COLO668 (cell line): ENCODE measurements around the gene ADAMTS2.
A peak's percentile ranks its signal among the peaks of the same experiment; 100 is the strongest.

Experiments used
- DNase-seq: peaks from one replicate; lab custom pipeline; 2025; ENCODE audit not compliant: unreplicated experiment; lab: John Stamatoyannopoulos, UW

Gene ADAMTS2

GRCh38 chr5:179345433-179346321 is at the start of gene ADAMTS2:
Gene ADAMTS2 (minus strand): TSS chr5:179345461. CDS start chr5:179345328, 133 bp downstream.
- peak; percentile 10 for DNase-seq

- no peak for DNase-seq
These were observed 47.8 kb upstream of the ADAMTS2 start for GRCh38 chr5:179393078-179393477.

DNA sequence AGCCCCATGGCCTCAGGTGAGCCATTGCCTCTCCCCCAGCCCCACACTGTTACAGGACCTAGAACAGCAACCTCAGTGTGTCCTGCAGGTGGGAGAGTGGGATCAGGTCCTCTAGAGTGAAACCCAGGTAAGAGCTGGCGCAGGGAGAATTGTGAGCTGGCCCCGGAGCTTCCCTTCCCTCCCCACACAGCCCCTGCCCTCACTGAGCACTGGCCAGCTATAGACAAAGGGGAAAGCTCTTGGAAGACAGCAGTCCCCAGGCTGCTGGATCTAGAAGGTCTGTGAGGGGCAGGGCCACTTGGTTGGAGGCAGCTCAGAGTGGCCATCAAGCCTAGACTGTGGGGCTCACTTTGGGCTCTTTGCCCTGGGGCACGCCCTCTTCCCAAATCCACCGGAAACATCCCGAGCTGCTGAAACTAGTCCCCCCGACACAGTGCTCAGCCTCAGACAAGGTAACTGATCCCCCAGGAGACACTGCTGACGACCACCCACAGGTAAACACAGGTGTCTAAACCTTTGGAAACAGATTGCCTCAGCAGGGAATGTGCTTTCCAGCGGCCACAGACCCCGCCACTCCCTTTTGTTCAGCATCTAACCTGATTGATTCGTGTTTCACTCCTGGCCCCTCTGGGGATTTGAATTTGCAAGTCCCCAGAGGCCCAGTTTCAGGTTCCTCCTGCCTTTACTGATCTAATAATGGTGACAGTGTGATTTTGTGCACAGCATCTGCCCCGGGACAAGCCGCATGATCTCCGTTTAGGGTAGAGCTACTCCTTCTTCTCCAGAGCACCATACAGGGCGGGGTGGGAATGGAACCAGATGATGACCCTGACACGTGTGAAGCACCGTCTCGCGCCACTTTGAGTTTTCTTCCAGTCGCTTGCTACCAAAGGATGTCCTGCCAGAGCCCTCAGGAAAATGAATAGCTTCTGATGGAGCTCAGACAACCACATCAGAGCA is 42.2 kb upstream of the ADAMTS2 start:
- DNase-seq = no peak

DNA sequence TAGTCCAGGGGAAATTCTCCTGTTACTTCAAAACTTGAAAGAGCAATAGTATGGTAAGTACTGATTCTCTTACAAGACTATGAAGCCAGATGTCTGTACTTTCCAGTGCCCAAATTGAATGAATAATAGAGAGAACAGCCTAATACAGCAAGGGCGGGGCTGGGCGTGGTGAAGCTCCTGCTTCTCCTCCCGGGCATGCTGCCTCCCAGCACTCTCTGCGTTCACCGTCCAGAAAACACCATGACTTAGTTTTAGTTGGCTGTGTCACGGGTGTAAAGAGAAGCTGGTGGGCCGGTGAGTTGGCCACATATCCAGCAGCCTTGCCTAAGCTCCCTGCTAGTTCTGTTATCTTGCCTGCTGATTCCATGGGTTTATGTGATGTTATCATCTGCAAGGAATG is 40.7 kb upstream of the ADAMTS2 start:
- DNase-seq = no peak

DNA sequence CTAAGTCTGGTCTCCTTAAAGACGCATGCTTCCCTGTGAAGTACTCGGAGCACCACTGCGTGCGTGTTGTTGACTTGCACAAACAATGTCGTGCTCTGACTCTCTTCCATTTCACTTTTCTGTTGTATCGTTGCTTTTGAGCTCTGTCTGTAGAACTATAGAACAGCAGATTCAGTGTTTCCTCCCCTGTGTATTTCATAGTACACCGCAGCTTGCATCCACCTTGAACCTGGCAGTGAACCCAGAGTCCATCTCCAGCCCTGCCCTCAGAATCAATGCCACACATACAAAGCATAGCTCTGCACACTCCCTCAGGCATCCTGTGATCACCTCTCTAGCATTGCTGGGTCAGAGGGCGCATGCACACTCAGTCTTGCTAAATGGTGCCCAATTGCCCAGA is 37.2 kb upstream of the ADAMTS2 start:
- DNase-seq = no peak

GRCh38 chr5:179381691-179382090 is 36.4 kb upstream of the ADAMTS2 start:
- DNase-seq = no peak

- no peak for DNase-seq
These were observed 35.2 kb upstream of the ADAMTS2 start for GRCh38 chr5:179380211-179381035.

DNA sequence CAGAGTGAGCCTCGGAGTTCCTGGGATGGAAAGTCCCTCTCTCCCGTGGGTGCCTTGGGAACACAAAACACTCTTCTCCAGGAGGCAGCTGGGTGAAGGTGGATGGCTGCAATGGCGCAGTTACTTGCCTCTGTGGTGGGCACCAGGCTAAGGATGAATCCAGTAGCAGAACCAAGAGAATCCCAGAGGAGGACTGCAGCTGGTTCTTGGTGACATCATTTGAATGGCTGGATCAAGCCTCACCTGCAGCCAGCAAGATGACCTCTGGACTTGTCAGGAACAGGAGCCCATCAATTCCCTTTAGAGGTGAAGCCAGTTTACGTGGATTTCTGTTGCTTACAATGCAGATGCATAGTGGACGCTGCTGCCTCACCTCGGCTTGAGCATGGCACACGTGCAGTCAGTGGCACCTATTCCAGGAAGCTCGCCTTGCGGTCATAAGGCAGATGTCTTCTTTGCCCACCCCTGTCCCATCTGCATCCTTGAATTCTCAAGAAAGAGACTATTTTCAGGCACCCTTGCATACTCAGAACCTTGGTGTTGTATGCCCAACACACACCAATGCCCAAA is 34.1 kb upstream of the ADAMTS2 start:
- DNase-seq = no peak

DNA sequence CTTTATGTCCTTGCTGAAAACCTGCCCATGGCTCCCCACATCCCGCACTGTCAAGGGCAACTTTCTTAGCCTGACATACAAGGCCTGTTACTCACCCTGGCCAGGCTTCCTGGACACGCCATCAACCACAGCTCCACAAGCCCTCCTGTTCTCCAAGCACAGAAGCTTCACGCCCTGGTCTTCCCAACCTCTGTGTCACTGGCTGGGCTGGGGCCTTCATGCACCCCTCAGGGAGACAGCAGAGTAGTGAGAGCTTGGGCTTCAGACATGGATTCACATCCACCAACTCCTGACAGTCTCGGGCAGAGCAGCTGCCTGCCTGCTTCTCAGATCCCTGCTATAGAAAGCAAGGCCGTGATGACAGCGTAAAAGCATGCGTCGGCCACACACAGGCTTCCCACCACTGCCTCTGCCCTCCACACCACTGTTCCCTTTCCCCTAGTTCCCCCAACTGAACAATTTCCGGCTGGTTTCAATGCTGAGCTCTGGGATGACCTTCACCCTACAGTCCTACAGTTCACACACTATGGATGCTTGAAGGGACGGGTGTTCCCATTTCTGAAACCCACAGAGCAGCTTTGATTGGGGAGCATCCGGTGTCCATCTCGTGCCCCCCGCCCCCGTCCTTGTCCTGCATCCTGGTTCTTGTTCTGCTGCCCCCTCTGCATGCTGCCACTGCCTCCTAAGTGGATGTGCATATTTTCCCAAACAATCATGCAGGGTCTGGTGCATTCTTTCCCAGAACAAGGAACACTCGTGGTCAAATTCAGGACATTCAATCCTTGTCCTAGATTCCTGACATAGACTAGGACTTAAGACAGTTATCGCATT is 33.4 kb upstream of the ADAMTS2 start:
- no peak for DNase-seq

DNA sequence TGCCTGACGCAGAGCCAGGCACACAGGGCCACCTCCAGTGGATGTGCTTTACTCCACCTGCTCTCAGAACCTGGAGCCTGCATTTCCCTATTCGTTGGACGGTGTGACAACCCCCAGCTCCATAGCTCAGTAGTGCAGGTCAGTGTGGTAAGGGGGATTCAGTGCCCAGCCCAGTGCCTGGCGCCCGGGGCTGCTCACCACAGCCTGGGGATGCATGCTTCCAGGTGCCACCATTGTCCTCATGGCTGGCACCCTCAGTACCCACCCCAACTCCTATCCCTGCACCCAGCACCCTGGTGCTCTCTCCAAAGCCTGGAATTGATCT is 32.8 kb upstream of the ADAMTS2 start:
- DNase-seq = no peak

- DNase-seq = no peak
These were observed 32.3 kb upstream of the ADAMTS2 start for GRCh38 chr5:179377421-179378115.

DNA sequence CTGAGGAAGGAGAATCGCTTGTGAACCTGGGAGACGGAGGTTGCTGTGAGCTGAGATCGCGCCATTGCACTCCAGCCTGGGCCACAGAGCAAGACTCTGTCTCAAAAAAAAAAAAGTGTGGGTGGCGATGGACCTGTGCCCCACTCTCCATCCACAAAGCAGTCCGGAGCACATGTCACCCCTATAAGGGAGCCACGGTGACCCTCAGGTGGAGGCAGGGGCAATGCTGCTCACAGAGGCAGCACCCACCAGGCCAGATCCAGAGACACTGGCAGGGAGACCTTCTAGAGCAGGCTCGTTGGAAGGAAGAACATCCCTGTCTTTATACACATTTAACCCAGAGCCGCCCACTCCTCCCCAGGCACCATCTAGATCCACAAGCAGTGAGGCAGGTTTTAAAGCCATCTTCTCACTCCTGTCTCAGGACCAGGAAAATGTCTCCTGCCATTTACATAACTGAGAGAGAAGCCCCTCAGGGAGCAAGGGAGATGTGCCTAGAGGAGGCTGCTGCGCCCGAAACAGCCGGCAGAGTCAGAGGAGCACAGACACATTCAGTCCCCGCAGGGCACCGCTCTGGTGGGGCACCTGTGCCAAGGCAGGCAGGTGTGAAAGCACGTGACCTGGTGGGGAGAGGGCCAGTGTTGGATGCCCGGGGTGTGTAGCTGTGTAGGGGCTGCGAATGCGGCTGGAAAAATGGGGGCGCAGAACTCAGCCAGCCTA is 31.6 kb upstream of the ADAMTS2 start:
- DNase-seq = no peak

DNA sequence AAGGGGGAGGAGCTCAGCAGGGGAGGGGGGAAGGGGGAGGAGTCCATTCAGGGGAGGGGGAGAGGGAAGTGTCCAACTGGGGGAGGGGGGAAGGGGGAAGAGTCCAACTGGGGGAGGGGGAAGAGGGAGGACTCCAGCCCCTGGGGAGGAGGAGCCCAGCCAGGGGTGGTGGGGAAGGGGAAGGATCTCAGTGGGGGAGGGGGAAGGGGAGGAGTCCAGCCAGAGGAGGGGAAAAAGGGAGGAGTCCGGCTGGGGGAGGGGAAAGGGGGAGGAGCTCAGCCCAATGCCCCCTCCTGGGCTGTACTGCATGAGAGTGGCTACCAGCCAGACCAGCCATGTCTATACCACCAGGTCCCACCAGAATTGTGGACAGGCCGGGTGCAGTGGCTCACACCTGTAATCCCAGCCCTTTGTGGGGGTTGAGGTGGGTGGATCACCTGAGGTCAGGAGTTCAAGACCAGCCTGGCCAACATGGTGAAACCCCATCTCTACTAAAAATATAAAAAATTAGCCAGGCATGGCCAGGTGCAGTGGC is 30.6 kb upstream of the ADAMTS2 start:
- DNase-seq = no peak

- no peak for DNase-seq
These were observed 30.0 kb upstream of the ADAMTS2 start for GRCh38 chr5:179375236-179375685.

- no peak for DNase-seq
These were observed 29.4 kb upstream of the ADAMTS2 start for GRCh38 chr5:179374506-179375235.

- no peak for DNase-seq
These were observed 28.8 kb upstream of the ADAMTS2 start for GRCh38 chr5:179373961-179374505.
